Body of pancreas (tissue), 4 donors: ENCODE measurements around the gene RAD1.

Experiments
- CTCF ChIP-seq, 7 experiments: fragments of 450-650 bp in 4 of 7; fragments of 200-600 bp in 3 of 7; sonication (generic) in 3 of 7; IDR thresholded peaks; one replicate each; pipeline ENCODE4 v1.5.1; 2016 to 2019; ENCODE audit warnings: antibody characterized with exemption in 7 of 7
- POLR2A ChIP-seq, 3 donors: fragments of 450-650 bp; IDR thresholded peaks; one replicate each; pipeline ENCODE4 v1.6.1; 2016; ENCODE audit warnings: antibody characterized with exemption in 3 of 3, mild to moderate bottlenecking in 2 of 3

- no peak for TF ChIP-seq CTCF (IDR thresholded peaks at IDR 0.05)
- TF ChIP-seq POLR2A (IDR thresholded peaks at IDR 0.05), result no peak
Observed at GRCh38 chr5:34930462-34930844, 15.1 kb upstream of the RAD1 start.
